ENCODE measurements around the gene ARHGAP25.

DNA sequence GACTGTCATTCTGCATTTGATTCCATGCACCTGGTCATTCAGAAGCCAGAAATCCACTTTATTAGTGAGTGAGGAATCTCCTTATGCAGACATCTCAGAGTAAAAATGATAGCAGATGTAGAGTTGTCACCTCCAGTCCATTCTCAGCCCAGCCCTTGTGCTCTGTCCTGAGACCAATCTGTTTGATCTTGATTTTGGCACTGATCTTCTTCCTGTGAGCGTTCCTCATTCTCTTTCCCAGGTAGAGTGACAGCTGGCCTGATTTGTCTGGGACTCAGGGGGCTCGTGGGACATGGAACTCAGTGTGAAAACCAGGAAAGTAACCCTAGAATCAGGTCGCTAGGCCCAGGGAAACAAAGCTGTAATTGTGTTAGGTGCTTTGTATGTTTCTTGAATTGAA, 8.9 kb downstream of the ARHGAP25 start:
- TF ChIP-seq CEBPB (IDR thresholded peaks at IDR 0.05) (no peak), RAD21 (IDR thresholded peaks at IDR 0.05; ENCODE audit: low read depth) (no peak), TCF12 (IDR thresholded peaks at IDR 0.05; ENCODE audit: low read depth) (no peak), NFIC (IDR thresholded peaks at IDR 0.05) (no peak)

Data from Ishikawa (cell line).